NCI-H2081 (cell line): ENCODE measurements around the gene GP9.

Source experiments
- DNase-seq, 2 experiments: peaks; one replicate each; lab custom pipeline; 2025; lab: John Stamatoyannopoulos, UW

The GP9 gene

GRCh38 chr3:129028866-129029265, 31.7 kb upstream of the GP9 start:
- DNase-seq, result no peak

- DNase-seq, result no peak
These were observed 30.0 kb upstream of the GP9 start for GRCh38 chr3:129030611-129031010.

- DNase-seq, result no peak
These were observed 28.9 kb upstream of the GP9 start for GRCh38 chr3:129031476-129032215.

- no peak for DNase-seq
These were observed 27.9 kb upstream of the GP9 start for GRCh38 chr3:129032716-129033115.

DNA sequence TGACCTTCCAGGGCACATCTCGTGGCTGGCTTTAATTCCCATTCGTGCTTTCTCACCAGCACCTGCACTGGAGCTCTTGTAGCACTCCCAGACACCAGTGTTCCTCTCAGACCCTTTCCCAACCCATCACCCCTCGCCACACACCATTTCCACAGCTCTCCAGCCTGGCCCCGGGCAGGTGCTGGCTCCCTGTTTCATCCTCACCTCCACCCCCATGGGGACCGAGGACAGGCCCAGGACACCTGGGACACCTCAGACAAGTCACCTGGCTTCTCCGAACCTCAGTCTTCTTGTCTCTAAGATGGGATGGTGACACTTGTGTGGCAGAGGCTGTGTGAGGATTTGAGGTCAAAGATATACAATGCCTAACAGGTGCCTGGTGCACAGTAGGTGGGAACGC, 27.4 kb upstream of the GP9 start:
- no peak for DNase-seq

- no peak for DNase-seq
These were observed 26.8 kb upstream of the GP9 start for GRCh38 chr3:129033633-129034321.

DNA sequence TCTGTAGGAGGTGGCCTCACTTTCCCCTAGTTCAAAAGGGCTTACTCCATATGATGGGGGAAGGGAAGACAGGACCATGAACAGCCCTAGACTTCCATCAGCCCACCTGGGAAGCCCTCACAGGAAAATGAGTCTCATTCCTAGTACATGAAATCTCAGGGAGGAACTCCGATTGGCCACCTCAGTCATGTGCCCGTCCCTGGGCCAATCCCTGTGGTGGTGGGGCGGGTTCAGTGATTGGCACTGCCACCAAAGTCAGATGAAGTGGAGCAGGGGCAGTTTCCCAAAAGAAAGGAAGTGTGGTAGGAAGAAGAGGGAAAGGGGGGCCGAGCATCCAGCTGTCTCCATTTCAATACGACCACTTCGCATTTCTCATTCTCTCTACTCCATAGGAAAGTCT, 25.9 kb upstream of the GP9 start:
- DNase-seq, result peak in 1 of 2 experiments; percentile 20

DNA sequence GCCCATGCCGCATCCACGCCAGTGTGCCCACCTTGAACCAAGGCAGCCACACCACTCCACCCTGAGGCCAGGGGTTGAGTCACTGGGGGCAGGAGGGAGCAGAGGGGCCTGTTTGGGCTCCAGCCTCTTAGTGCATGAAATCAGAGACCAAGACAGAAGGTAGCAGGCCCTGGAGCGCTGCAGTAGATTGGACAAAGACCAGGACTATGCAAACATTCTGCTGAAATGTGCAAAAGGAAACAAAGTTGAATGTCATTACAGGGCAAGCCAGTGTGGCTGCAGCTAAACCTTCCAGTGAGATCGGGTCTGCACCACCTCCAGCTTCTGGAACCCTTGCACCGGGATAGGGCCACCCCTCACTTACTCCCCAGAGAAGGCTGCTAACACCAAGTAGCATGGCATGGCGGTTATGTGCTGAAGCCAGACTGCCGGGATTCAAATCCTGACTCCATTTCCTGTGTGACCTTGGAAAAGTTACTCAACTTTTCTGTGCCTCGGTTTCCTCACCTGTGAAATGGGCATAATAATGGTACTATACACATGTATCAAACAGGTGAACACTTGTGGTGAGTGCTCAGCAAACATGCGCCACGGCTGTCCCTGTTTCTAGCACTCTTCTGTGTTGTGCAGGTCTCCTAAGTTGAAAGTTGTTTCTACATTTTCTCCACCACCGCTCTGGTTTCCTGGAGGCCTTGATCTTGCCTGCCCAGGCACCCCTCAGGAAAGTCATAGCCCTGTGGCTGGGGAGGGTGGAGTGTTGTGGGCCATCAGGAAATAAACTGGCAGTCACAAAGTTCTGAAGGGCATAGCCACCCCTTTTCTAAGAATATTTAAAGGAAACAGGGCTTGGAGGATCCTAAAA, 25.0 kb upstream of the GP9 start:
- DNase-seq, result no peak

DNA sequence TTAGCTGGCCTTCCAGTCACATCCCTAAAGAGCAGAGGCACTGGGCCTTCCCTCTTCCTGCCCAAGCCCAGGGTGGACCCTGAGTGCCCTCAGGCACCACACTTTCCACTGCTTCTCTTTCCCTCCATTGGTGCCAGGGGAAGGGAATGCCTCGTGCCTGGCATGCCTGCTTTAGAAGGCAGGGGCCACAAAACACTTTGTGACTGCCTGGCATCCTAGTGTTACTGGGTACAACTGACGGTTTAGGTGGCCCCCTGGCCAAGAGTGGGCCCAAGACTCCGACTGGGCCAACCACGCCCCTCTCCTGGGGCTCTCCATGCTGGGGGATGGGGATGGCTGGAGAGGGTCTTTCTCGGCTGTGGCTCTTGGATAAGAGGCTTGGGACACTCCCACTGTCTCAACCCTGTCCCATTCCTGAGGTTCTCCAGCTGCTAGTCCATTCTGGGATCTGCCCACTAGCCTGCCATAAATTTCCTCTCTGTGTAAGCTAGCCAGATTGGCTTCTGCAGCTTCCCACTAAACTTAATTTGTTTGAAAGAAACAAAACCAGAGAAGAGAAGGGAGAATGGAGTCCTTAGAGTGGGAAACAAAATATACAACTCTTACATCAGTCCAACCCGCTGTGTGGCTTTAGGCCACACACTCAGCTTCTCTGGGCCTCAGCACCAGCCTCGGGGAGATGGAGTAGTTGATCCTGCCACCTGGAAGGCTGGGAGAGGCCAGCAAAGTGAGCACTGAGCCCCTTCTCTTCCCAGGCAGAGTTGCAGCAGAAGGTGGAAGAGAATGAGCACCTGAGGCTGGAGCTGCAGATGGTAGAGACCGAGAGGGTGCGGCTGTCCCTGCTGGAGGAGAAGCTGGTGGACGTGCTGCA, 24.1 kb upstream of the GP9 start:
- no peak for DNase-seq

GRCh38 chr3:129037093-129037419, 23.5 kb upstream of the GP9 start:
- DNase-seq, result no peak

GRCh38 chr3:129038121-129038855, 22.3 kb upstream of the GP9 start:
- DNase-seq, result no peak

DNA sequence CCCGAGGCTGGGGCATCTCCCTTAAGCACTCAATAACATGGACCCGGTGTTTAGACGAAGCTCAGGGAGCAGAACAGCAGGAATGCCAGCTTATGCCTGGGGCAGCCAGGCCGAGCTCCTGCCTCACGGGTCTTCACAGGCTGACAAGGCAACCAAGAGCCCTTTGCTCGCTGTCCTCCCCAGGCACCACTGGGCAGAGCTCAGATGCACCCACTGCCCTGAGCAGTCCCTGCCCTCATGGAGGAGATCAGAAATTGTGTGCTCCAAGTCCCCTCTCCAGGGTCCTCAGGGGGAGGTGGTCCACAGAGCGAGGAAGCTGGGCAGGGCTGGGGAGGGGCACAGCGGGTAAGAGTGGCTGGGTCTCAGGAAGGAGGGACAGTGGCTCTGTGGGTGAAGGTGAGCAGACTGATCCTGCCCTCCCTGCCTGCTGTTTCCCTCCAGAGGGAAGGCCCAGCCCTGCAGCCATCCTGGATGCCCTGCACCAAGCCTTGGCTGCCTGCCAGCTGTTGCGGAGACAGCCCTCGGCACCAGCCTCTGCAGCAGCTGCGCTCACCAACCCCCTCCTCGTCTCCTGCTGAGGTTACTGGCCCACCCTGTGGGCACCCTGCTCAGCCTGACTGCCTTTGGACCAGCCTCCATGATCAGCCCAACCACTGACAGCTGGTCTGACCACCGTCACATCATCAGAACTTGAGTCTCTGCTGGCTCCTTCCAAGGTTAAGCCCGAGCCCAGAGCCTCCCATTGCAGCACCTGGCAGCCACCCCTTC, 21.1 kb upstream of the GP9 start:
- DNase-seq, result peak; percentile 90 to 94

GRCh38 chr3:129040039-129040336, 20.6 kb upstream of the GP9 start:
- no peak for DNase-seq

- no peak for DNase-seq
These were observed 19.8 kb upstream of the GP9 start for GRCh38 chr3:129040579-129041300.

DNA sequence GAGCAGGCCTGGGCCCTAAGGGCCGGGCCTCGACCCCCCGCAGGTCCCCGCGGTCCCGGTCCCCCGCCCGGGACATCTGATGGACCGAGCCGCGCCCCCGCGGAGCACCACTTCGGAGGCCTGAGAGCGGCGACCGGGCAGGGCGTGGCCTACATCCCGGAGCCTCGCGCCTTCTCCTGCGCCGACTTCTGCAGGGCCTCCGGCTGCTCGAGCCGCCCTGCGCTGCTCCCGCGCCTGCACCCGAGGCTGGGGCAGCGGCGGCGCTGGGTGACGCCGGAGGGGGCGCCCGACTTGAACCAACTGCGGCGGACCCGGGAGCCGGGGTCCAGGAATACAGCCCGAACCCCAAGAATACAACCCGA, 14.9 kb upstream of the GP9 start:
- no peak for DNase-seq

DNA sequence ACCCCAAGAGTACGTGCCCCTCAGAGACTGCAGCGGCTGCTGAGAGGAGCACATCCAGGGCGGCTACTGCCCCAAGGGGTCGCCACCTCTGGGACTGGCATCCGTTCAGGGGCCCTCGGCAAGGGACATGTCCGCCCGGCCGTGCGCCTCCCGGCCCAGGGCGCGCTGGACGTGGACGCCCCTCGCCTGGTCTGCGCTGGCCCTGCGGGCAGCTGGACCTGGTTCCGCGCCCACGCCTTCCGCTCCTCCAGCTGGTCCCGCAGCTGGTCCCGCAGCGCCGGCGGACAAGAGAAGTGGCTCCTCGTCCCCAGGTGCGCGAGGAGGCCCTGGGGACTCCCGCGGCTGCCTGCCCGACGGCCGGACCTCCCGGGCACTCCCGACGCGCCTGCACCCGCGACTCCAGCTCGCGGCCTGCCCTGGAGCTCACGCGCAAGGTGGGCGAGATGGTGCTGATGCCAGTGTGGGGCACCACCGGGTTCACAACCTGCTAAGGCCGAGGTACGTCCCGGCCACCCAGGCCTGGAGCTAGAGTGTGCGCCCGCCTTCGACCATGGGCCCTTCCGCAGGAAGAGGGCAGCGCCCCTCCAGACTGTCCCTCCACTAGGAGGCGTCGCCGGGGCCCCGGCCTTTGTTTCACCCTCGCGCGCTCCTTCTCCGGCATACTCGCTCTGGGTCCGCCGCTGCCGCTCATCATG, 14.4 kb upstream of the GP9 start:
- no peak for DNase-seq

DNA sequence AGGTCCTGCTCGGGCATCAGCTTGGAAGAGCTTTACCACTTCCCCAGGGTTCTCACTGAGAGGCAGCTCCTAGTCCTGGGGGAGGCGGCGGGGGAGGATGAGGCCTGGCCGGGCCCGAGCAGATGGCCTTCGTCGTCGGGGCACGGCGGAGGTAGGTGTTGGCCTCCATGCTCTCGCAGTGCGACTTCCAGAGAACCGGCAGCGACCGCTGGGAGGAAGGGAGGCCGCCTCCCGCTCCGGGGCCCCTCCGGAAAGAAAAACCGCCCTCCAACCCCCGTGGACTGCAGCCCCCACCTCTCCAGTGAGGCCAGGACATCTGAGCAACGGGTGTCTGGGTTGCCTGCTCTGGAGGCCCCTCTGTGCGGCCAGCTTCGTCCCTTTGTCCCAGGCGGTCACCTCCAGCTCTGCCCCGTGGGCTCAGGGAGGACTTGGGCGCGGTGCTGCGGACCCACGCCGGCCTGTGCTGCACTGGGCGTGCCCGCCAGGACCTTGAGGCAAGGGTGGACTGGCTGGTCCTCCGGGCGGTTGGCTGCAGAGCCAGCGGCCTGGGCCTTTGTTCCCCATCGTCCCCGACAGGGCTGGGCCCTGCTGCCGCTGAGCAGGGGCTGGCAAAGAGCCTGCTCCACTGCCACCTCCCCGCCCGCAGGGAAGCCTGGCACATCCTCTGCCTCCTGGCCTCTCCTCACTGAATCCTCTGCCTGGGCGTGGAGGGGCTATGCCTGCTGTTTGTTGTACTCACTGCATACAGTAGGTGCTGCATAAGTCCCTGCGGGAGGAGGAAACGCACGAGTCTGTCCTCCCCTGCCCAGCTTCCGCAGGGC, 13.6 kb upstream of the GP9 start:
- no peak for DNase-seq

- no peak for DNase-seq
These were observed 13.1 kb upstream of the GP9 start for GRCh38 chr3:129047553-129047839.
